ENCODE data around the gene TCEA2. TPM values are rescaled to one million over a fixed set of nuclear protein-coding genes. Genes with fewer than 3 reads are reported as not detected.

The TCEA2 gene
- total and polyA plus RNA-seq, 4 experiments from 2014 or later, result 24.6 to 45.9 (median 35.6) TPM

DNA sequence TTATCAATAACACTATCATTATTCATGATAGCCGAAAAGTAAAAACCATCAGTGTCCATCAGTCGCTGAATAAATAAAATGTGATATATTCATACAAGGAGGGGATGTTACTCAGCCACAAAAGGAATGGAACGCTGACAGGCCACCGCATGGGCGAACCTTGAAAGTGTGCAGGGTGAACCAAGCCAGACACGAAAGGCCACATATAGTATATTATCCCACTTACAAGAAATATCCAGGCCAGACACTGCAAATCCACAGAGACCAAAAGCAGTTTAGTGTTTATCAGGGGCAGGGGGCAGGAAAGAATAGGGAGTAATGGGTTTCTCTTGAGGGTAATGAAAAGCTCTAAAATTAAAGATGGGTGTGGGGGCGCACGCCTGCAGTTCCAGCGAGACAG lies 19.2 kb upstream of the TCEA2 start:
- Histone ChIP-seq H3K27ac (ENCODE audit: low read depth, low read length) (no peak overlapping the region), H3K9me3 (ENCODE audit: control insufficient read depth in 1 of 2, low read length in 2 of 2) (no peaks in the 10 kb centered on the region), H3K36me3 (ENCODE audit: insufficient read depth, low read length) (no peaks in the 10 kb centered on the region), H3K4me3 (ENCODE audit: low read length in 2 of 2) (no peak overlapping the region), H3K27me3 (ENCODE audit: insufficient read depth, low read length) (no peaks in the 10 kb centered on the region), H3K4me1 (ENCODE audit: insufficient read depth, low read length) (peaks cover 34% of the 10 kb centered on the region)
- DNase-seq, result no peak
- POLR2A ChIA-PET (ENCODE audit: partially characterized antibody), result interaction anchor here (1.1 to 1.4 kb wide), 4 partner anchors 8 to 309 kb away, joined by 3 read pairs; partner anchors contain the start of gene TCEA2
- H3K36me3 Mint-ChIP-seq, result no peaks in the 10 kb centered on the region
- peaks cover 3 to 40% (median 20%) of the 10 kb centered on the region in 4 donors for H3K4me1 Mint-ChIP-seq
- H3K9me3 Mint-ChIP-seq, result no peaks in the 10 kb centered on the region
- intact Hi-C loops (cut with micrococcal nuclease), result no loop called here
- peak overlapping the region in 3 of 7 donors; percentile 2 to 64 (median 4) for H3K27ac Mint-ChIP-seq
- H3K27me3 Mint-ChIP-seq, result peaks cover 10 to 14% of the 10 kb centered on the region in 2 donors
- H3K4me3 Mint-ChIP-seq, result peak overlapping the region in 4 of 8 donors; percentile 26 to 80 (median 74)
- CTCF ChIA-PET (ENCODE audit: partially characterized antibody), result interaction anchor here (1.8 to 11.7 kb wide), 2 partner anchors 14 to 77 kb away, joined by 5 to 133 read pairs; partner anchors contain the start of gene TCEA2

DNA sequence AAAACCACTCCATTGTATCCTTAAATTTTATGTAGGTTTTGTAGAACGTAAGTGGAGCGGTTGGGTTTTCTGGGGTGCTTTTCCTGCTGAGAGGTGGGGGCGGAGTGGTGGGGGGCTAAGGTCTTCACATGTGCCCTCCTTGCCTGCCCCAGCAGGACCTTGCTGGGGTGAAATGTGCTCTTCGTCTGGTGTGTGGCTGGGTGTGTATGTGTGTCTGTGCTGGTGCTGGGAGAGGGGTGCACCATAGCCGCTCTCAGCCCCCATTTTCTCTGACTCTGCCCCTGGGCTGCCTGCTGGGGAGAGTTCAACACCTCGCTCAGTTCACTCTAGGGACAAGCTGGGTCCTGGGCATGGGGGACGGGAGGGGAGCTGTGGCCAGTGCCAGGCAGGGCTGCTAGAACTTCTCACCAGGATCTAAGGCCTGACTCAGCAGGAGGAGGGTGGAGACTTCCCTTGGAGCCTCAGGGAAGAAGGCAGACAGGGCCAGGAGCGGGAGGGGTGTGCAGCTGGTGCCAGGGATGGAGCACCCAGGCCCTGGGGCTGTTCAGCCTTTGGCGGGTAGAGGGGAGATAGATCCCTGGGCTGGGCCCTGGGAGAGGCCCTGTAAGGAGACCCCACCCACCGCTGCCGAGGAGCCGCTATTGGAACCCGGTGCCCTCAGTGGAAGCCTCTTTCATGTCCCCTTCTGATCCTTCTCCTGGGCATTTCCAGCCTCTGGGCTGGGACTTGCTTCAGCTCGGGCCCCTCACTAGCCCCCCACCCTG lies 18.3 kb upstream of the TCEA2 start:
- intact Hi-C loops (cut with micrococcal nuclease), result no loop called here
- H3K36me3 ChIP-seq (ENCODE audit: insufficient read depth, low read length), result no peaks in the 10 kb centered on the region
- H3K36me3 Mint-ChIP-seq, result no peaks in the 10 kb centered on the region
- H3K9me3 Mint-ChIP-seq, result no peaks in the 10 kb centered on the region
- H3K4me1 ChIP-seq (ENCODE audit: insufficient read depth, low read length), result peaks cover 28% of the 10 kb centered on the region
- peak overlapping the region in 2 of 8 donors; percentile 30 to 44 for H3K4me3 Mint-ChIP-seq
- H3K27me3 Mint-ChIP-seq, result peaks cover 10 to 15% of the 10 kb centered on the region in 2 donors
- POLR2A ChIA-PET (ENCODE audit: partially characterized antibody), result interaction anchor here (1.3 to 1.4 kb wide), 2 partner anchors 18 to 310 kb away, joined by 3 read pairs; partner anchors contain the start of gene TCEA2
- no peaks in the 10 kb centered on the region for H3K9me3 ChIP-seq (ENCODE audit: control insufficient read depth in 1 of 2, low read length in 2 of 2)
- H3K27ac Mint-ChIP-seq, result peak overlapping the region in 3 of 7 donors; percentile 26 to 66 (median 37)
- CTCF ChIA-PET (ENCODE audit: partially characterized antibody), result interaction anchor here (1.8 to 11.7 kb wide), 2 partner anchors 13 to 76 kb away, joined by 5 to 133 read pairs; partner anchors contain the start of gene TCEA2
- no peak for DNase-seq
- no peak overlapping the region for H3K4me3 ChIP-seq (ENCODE audit: low read length in 2 of 2)
- no peaks in the 10 kb centered on the region for H3K27me3 ChIP-seq (ENCODE audit: insufficient read depth, low read length)
- no peak overlapping the region for H3K27ac ChIP-seq (ENCODE audit: low read depth, low read length)
- peaks cover 2 to 36% (median 17%) of the 10 kb centered on the region in 4 donors for H3K4me1 Mint-ChIP-seq

DNA sequence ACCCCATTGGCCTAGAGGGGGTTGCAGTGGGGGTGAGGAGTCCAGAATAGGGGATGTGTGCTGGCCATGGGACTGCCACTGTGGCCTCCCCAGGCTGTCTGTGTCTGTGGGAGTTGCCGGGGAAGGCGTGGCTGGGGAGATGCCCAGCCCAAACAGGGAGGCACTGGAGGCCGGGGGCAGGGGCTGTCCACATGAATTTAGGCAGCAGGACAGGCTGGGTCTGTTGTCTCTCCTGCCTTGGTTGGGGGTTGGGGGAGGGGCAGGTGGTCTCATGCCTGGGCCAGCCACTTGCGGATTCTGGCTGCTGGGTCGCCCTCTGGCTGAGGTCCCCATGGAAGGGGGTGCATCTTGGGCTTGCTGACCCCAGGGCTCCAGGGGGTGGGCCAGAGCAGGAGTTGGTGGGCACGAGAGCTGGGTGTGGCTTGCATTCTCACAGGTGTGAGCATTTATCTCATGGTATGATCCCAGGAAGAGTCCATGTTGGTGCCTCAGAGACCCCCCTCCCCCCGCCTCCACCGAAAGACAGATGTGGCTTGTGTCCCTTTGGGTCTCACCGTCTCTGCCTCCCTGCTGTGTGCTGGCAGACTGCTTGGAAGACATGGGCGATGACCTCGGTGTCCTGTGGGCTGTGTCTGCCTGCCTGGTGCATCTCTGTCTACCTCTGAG lies 17.5 kb upstream of the TCEA2 start:
- H3K4me3 Mint-ChIP-seq, result peak overlapping the region in 1 of 8 donors; percentile 39
- CTCF ChIA-PET (ENCODE audit: partially characterized antibody), result interaction anchor here (1.6 to 11.7 kb wide), 3 partner anchors 12 to 75 kb away, joined by 5 to 133 read pairs (median 6); partner anchors contain the start of gene TCEA2

DNA sequence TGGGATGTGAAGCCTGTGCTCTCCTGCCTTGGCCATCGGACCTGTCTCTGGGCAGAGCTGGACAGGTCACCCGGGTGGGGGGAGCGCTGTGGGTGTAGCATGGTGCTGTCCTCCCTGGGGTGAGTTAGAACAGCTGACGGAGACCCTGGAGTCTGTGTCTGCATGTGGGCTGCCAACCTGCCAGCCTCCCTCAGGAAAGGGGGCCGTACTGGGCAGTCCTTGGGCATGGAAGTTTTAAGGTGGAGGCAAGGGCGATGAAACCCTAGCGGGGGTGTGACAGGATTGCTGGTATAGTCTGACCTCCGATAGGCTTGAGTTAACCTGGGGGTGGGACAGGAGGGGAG lies 16.0 kb upstream of the TCEA2 start:
- Histone ChIP-seq H3K9me3 (ENCODE audit: control insufficient read depth in 1 of 2, low read length in 2 of 2) (no peaks in the 10 kb centered on the region), H3K27ac (ENCODE audit: low read depth, low read length) (no peak overlapping the region), H3K27me3 (ENCODE audit: insufficient read depth, low read length) (peaks cover 15% of the 10 kb centered on the region), H3K4me3 (ENCODE audit: low read length in 2 of 2) (no peak overlapping the region), H3K4me1 (ENCODE audit: insufficient read depth, low read length) (peaks cover 14% of the 10 kb centered on the region), H3K36me3 (ENCODE audit: insufficient read depth, low read length) (no peaks in the 10 kb centered on the region)
- CTCF ChIA-PET (ENCODE audit: partially characterized antibody), result interaction anchor here (1.1 to 1.6 kb wide), 2 partner anchors 8 to 10 kb away, joined by 3 to 6 read pairs; no protein-coding TSS in a partner anchor
- no peak for DNase-seq
- Mint-ChIP-seq H3K4me3 (peak overlapping the region in 1 of 8 donors; percentile 52), H3K27me3 (peaks cover 17 to 18% of the 10 kb centered on the region in 2 donors), H3K36me3 (no peaks in the 10 kb centered on the region), H3K27ac (no peak overlapping the region), H3K9me3 (no peaks in the 10 kb centered on the region), H3K4me1 (peaks cover 2 to 23% (median 6%) of the 10 kb centered on the region in 4 donors)
- intact Hi-C loops (cut with micrococcal nuclease), result no loop called here
- POLR2A ChIA-PET (ENCODE audit: partially characterized antibody), result interaction anchor here (1.2 kb wide), 1 partner anchor 16 kb away, joined by 3 read pairs; the partner anchor contains the start of gene TCEA2

More for the DNA sequence above, 17.5 kb upstream of the TCEA2 start:
- Mint-ChIP-seq H3K36me3 (no peaks in the 10 kb centered on the region), H3K9me3 (no peaks in the 10 kb centered on the region), H3K27ac (peak overlapping the region in 3 of 7 donors; percentile 42 to 62 (median 47)), H3K27me3 (peaks cover 10 to 15% of the 10 kb centered on the region in 2 donors), H3K4me1 (peaks cover 2 to 29% (median 13%) of the 10 kb centered on the region in 4 donors)
- H3K27me3 ChIP-seq (ENCODE audit: insufficient read depth, low read length), result peaks cover 7% of the 10 kb centered on the region
- POLR2A ChIA-PET (ENCODE audit: partially characterized antibody), result no interaction called here
- H3K9me3 ChIP-seq (ENCODE audit: control insufficient read depth in 1 of 2, low read length in 2 of 2), result no peaks in the 10 kb centered on the region
- H3K36me3 ChIP-seq (ENCODE audit: insufficient read depth, low read length), result no peaks in the 10 kb centered on the region
- DNase-seq, result no peak
- peaks cover 29% of the 10 kb centered on the region for H3K4me1 ChIP-seq (ENCODE audit: insufficient read depth, low read length)
- no peak overlapping the region for H3K27ac ChIP-seq (ENCODE audit: low read depth, low read length)
- intact Hi-C loops (cut with micrococcal nuclease), result no loop called here
- H3K4me3 ChIP-seq (ENCODE audit: low read length in 2 of 2), result no peak overlapping the region

DNA sequence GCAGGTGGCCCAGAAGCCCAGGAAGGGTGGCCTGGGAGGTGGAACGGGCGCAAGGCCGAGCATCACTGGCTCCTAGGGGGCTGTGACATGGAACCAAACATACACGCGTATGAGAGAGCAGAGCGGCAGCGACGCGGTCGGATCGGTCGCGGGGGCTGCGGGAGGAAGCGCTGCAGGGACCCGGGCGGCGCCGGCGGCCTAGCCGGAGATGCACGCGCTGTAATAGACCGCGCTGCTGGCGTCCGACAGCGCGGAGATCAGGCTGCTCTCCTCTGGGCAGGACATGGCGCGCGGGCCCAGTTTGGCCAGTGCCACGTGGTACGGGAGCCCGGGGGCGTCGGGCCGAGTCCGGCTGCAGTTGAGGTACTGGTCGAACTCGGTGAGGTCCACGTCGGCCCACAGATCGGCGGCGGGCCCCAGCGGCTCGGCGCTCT lies 15.0 kb upstream of the TCEA2 start:
- intact Hi-C loops (cut with micrococcal nuclease), result no loop called here
- H3K27ac ChIP-seq (ENCODE audit: low read depth, low read length), result no peak overlapping the region
- no peaks in the 10 kb centered on the region for H3K36me3 Mint-ChIP-seq
- DNase-seq, result no peak
- POLR2A ChIA-PET (ENCODE audit: partially characterized antibody), result interaction anchor here (1.2 kb wide), 1 partner anchor 15 kb away, joined by 3 read pairs; the partner anchor contains the start of gene TCEA2
- no peaks in the 10 kb centered on the region for H3K9me3 ChIP-seq (ENCODE audit: control insufficient read depth in 1 of 2, low read length in 2 of 2)
- H3K9me3 Mint-ChIP-seq, result no peaks in the 10 kb centered on the region
- no peak overlapping the region for H3K27ac Mint-ChIP-seq
- peaks cover 15% of the 10 kb centered on the region for H3K27me3 ChIP-seq (ENCODE audit: insufficient read depth, low read length)
- no peaks in the 10 kb centered on the region for H3K36me3 ChIP-seq (ENCODE audit: insufficient read depth, low read length)
- H3K4me3 Mint-ChIP-seq, result peak overlapping the region in 5 of 8 donors; percentile 9 to 51 (median 39)
- peaks cover 18 to 22% of the 10 kb centered on the region in 2 donors for H3K27me3 Mint-ChIP-seq
- no peak overlapping the region for H3K4me3 ChIP-seq (ENCODE audit: low read length in 2 of 2)
- CTCF ChIA-PET (ENCODE audit: partially characterized antibody), result interaction anchor here (1.1 kb wide), 1 partner anchor 9 kb away, joined by 3 read pairs; no protein-coding TSS in a partner anchor
- peaks cover 2 to 23% (median 6%) of the 10 kb centered on the region in 4 donors for H3K4me1 Mint-ChIP-seq
- peaks cover 11% of the 10 kb centered on the region for H3K4me1 ChIP-seq (ENCODE audit: insufficient read depth, low read length)

DNA sequence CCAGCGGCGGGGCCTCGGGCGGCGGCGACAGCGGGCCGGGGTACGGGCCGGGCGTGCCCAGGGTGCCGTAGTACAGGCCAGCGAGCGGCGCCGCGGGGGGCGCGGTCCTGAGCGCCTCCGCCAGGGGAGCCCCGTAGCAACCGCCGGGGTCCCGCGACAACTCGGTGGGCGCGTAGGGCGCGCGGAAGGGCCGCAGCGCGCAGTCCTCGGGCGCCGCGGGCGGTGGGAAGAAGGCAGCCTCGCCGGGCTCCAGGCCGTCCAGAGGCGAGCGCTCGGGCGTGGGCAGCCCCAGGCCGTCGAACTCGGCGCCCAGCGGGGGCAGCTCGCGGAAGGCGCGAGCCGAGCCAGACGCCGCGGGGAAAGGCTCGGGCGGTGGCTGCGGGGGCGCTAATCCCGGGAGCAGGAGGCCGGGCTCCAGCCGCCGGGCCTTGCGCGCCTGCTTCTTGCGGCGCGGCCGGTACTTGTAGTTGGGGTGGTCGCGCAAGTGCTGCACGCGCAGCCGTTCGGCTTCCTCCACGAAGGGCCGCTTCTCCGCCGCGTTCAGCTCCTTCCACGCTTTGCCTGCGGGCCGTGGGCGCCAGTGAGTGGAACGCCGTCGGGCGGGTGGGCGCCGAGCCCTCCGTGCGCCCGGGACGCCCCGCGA lies 14.5 kb upstream of the TCEA2 start:
- H3K4me1 ChIP-seq (ENCODE audit: insufficient read depth, low read length), result peaks cover 11% of the 10 kb centered on the region
- no peaks in the 10 kb centered on the region for H3K36me3 ChIP-seq (ENCODE audit: insufficient read depth, low read length)
- no peak for DNase-seq
- no peak overlapping the region for H3K27ac ChIP-seq (ENCODE audit: low read depth, low read length)
- ChIA-PET POLR2A (ENCODE audit: partially characterized antibody) (no interaction called here), CTCF (ENCODE audit: partially characterized antibody) (no interaction called here)
- no peak overlapping the region for H3K27ac Mint-ChIP-seq
- H3K27me3 ChIP-seq (ENCODE audit: insufficient read depth, low read length), result peaks cover 15% of the 10 kb centered on the region
- peaks cover 21 to 26% of the 10 kb centered on the region in 2 donors for H3K27me3 Mint-ChIP-seq
- H3K4me1 Mint-ChIP-seq, result peaks cover 2 to 20% (median 6%) of the 10 kb centered on the region in 4 donors
- H3K4me3 Mint-ChIP-seq, result no peak overlapping the region
- no peaks in the 10 kb centered on the region for H3K9me3 ChIP-seq (ENCODE audit: control insufficient read depth in 1 of 2, low read length in 2 of 2)
- intact Hi-C loops (cut with micrococcal nuclease), result no loop called here
- no peak overlapping the region for H3K4me3 ChIP-seq (ENCODE audit: low read length in 2 of 2)
- no peaks in the 10 kb centered on the region for H3K9me3 Mint-ChIP-seq
- H3K36me3 Mint-ChIP-seq, result no peaks in the 10 kb centered on the region
